ENCODE results near the gene HK2.

Gene HK2

GRCh38 chr2:74834792-74835755, 1.1 kb downstream of the HK2 start:
- DNase-seq (ENCODE audit: insufficient read length, low spot score) (peak; percentile 80), FAIRE-seq (peak; percentile 79)
- TF ChIP-seq TAF1 (IDR thresholded peaks at IDR 0.05; ENCODE audit: low read depth, low read length) (0 out of 2 replicates have a peak, but pooled peaks have one; percentile 15), POLR2AphosphoS5 (IDR thresholded peaks at IDR 0.05; ENCODE audit: low read depth, low read length) (0 out of 2 replicates have a peak, but pooled peaks have one; percentile 40), POLR2A (IDR thresholded peaks at IDR 0.05; ENCODE audit: low read depth, low read length) (no peak)

DNA sequence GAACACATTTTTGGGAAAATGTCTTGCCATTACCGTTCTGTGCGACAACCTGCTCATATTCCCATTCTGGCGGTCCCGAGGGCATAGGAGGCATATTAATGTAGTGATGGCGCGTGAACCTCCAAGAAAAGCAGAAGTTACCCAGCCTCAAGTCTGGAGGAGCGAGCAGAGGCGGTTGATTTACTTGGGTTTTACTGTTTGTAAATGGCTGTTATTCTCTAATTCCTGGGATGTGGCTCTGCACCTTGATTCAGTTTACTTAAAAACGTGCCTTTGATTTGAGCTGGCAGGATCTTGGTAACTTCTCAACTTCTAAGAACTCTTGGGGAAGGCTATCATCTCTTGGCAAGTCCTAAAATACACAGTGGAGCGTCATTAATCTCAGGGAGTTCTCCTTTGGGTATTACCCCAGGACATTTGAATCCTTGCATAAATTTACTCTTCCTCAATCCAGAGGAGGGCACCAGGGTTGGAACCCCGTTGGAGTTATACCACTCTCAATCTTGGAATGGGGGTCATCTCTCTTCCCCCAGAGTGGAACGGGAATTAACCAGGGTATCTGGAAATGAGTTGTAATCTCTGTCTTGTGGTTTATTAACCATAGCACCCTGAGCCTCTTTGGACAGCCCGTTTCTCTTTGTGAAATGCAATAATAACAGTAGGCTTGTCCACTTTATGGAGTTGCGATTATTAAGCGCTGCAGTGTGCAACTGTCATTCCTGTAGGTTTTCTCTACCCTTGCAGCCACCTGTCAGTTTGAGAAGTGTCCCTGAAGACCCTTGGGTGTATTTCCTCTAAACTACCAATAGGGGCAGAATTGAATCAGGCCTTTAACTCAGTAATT, 2.1 kb downstream of the HK2 start:
- FAIRE-seq (peak; percentile 16), DNase-seq (ENCODE audit: insufficient read length, low spot score) (peak; percentile 59)
- no peak for TF ChIP-seq POU2F2 (IDR thresholded peaks at IDR 0.05; ENCODE audit: low read depth, low read length)
- TF ChIP-seq TAF1 (IDR thresholded peaks at IDR 0.05; ENCODE audit: low read depth, low read length) = no peak
- TF ChIP-seq SPI1 (IDR thresholded peaks at IDR 0.05; ENCODE audit: low read depth, low read length) = no peak
- no peak for TF ChIP-seq POLR2AphosphoS5 (IDR thresholded peaks at IDR 0.05; ENCODE audit: low read depth, low read length)
- TF ChIP-seq PAX5 (IDR thresholded peaks at IDR 0.05; ENCODE audit: insufficient read depth, low read length, severe bottlenecking) = no peak
- TF ChIP-seq POLR2A (IDR thresholded peaks at IDR 0.05; ENCODE audit: low read depth, low read length) = no peak

- TF ChIP-seq POU2F2 (IDR thresholded peaks at IDR 0.05; ENCODE audit: low read depth, low read length) (no peak), TAF1 (IDR thresholded peaks at IDR 0.05; ENCODE audit: low read depth, low read length) (no peak), SPI1 (IDR thresholded peaks at IDR 0.05; ENCODE audit: low read depth, low read length) (no peak), POLR2AphosphoS5 (IDR thresholded peaks at IDR 0.05; ENCODE audit: low read depth, low read length) (no peak)
- FAIRE-seq (no peak), DNase-seq (ENCODE audit: insufficient read length, low spot score) (no peak)
These were observed 2.9 kb downstream of the HK2 start for GRCh38 chr2:74836675-74837401.

- no peak for FAIRE-seq
- DNase-seq (ENCODE audit: insufficient read length, low spot score) = no peak
- no peak for TF ChIP-seq POLR2AphosphoS5 (IDR thresholded peaks at IDR 0.05; ENCODE audit: low read depth, low read length)
- TF ChIP-seq TAF1 (IDR thresholded peaks at IDR 0.05; ENCODE audit: low read depth, low read length) = no peak
- TF ChIP-seq POLR2A (IDR thresholded peaks at IDR 0.05; ENCODE audit: low read depth, low read length) = no peak
- no peak for TF ChIP-seq SPI1 (IDR thresholded peaks at IDR 0.05; ENCODE audit: low read depth, low read length)
These were observed 7.7 kb downstream of the HK2 start for GRCh38 chr2:74841641-74842040.

- FAIRE-seq (no peak), DNase-seq (ENCODE audit: insufficient read length, low spot score) (no peak)
- no peak for TF ChIP-seq POLR2A (IDR thresholded peaks at IDR 0.05; ENCODE audit: low read depth, low read length)
- no peak for TF ChIP-seq POU2F2 (IDR thresholded peaks at IDR 0.05; ENCODE audit: low read depth, low read length)
- no peak for TF ChIP-seq TAF1 (IDR thresholded peaks at IDR 0.05; ENCODE audit: low read depth, low read length)
- no peak for TF ChIP-seq PAX5 (IDR thresholded peaks at IDR 0.05; ENCODE audit: insufficient read depth, low read length, severe bottlenecking)
- TF ChIP-seq SPI1 (IDR thresholded peaks at IDR 0.05; ENCODE audit: low read depth, low read length) = no peak
- no peak for TF ChIP-seq POLR2AphosphoS5 (IDR thresholded peaks at IDR 0.05; ENCODE audit: low read depth, low read length)
These were observed 9.5 kb downstream of the HK2 start for GRCh38 chr2:74843433-74843832.

DNA sequence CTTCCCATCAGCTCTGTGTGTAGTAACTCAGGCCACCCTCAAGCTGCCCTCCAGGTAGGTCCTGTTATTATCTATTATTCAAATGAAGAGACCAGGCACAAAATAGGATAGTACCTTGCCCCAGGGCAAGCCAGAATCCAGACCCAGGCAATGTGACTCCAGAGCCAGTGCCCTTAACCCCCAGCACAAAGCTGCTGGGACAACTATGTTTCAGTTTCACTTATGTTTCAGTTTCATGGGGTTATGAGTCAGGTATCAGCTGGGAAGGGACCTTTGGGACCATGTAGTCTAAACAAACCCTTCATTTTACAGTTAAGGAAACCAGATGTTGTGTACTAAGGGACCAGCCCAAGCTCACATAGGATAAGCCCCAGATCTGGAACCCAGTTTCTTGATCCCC, 10.0 kb downstream of the HK2 start:
- DNase-seq (ENCODE audit: insufficient read length, low spot score) (no peak), FAIRE-seq (no peak)
- TF ChIP-seq POU2F2 (IDR thresholded peaks at IDR 0.05; ENCODE audit: low read depth, low read length) (no peak), PAX5 (IDR thresholded peaks at IDR 0.05; ENCODE audit: insufficient read depth, low read length, severe bottlenecking) (no peak)

GRCh38 chr2:74844752-74845151, 10.8 kb downstream of the HK2 start:
- TF ChIP-seq POLR2AphosphoS5 (IDR thresholded peaks at IDR 0.05; ENCODE audit: low read depth, low read length) (no peak), POLR2A (IDR thresholded peaks at IDR 0.05; ENCODE audit: low read depth, low read length) (no peak), PAX5 (IDR thresholded peaks at IDR 0.05; ENCODE audit: insufficient read depth, low read length, severe bottlenecking) (no peak), SPI1 (IDR thresholded peaks at IDR 0.05; ENCODE audit: low read depth, low read length) (no peak), TAF1 (IDR thresholded peaks at IDR 0.05; ENCODE audit: low read depth, low read length) (no peak), POU2F2 (IDR thresholded peaks at IDR 0.05; ENCODE audit: low read depth, low read length) (no peak)
- FAIRE-seq = no peak
- no peak for DNase-seq (ENCODE audit: insufficient read length, low spot score)

GRCh38 chr2:74845217-74845751, 11.4 kb downstream of the HK2 start:
- TF ChIP-seq TAF1 (IDR thresholded peaks at IDR 0.05; ENCODE audit: low read depth, low read length) = no peak
- no peak for TF ChIP-seq POLR2AphosphoS5 (IDR thresholded peaks at IDR 0.05; ENCODE audit: low read depth, low read length)
- TF ChIP-seq PAX5 (IDR thresholded peaks at IDR 0.05; ENCODE audit: insufficient read depth, low read length, severe bottlenecking) = no peak
- TF ChIP-seq POU2F2 (IDR thresholded peaks at IDR 0.05; ENCODE audit: low read depth, low read length) = no peak
- no peak for TF ChIP-seq POLR2A (IDR thresholded peaks at IDR 0.05; ENCODE audit: low read depth, low read length)
- TF ChIP-seq SPI1 (IDR thresholded peaks at IDR 0.05; ENCODE audit: low read depth, low read length) = no peak
- DNase-seq (ENCODE audit: insufficient read length, low spot score) (no peak), FAIRE-seq (no peak)

DNA sequence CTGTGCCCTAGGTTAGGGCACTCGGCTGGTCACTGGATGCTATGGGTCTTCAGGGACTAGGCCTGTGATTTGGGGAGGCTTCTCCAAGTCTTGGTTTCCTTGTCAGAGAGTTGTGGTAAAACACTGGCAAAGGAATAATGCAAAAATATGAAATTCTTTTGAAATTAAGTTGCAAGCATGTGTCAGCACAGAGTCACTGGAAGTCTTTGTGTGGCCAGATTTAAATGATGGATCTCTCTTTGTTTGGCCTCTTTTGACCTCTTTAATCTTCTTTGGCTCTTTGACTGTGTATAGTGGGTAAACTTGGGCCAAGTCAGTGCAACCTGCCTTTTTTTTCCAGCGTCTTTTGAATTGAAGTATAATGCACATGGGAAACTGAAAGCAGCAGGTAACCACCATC, 12.1 kb downstream of the HK2 start:
- no peak for FAIRE-seq
- TF ChIP-seq POU2F2 (IDR thresholded peaks at IDR 0.05; ENCODE audit: low read depth, low read length) (no peak), POLR2A (IDR thresholded peaks at IDR 0.05; ENCODE audit: low read depth, low read length) (no peak), POLR2AphosphoS5 (IDR thresholded peaks at IDR 0.05; ENCODE audit: low read depth, low read length) (no peak), SPI1 (IDR thresholded peaks at IDR 0.05; ENCODE audit: low read depth, low read length) (no peak), TAF1 (IDR thresholded peaks at IDR 0.05; ENCODE audit: low read depth, low read length) (no peak), PAX5 (IDR thresholded peaks at IDR 0.05; ENCODE audit: insufficient read depth, low read length, severe bottlenecking) (no peak)
- no peak for DNase-seq (ENCODE audit: insufficient read length, low spot score)

Measured in GM12891 (cell line).